Occipital lobe (tissue), 2 donors: Measurements from ENCODE around the gene ERC2. TPM values are rescaled to one million over a fixed set of nuclear protein-coding genes. Genes with fewer than 3 reads are reported as not detected.

ENCODE experiments used
- DNase-seq: peaks from one replicate; lab custom pipeline; 2025; lab: John Stamatoyannopoulos, UW
- total RNA-seq: library from RNA; depleted of rRNA; stranded (reverse); fragments of >200 nt; gene quantifications from one replicate; pipeline ENCODE4 v1.2.3, GENCODE V29; 2014

The ERC2 gene
- total RNA-seq, 1 donor from 2014 or later, result 59.7 TPM

GRCh38 chr3:56124546-56124945, 343.7 kb downstream of the ERC2 start:
- DNase-seq, result no peak

- DNase-seq, result no peak
Observed at GRCh38 chr3:56123487-56123886, 344.8 kb downstream of the ERC2 start.

GRCh38 chr3:56122911-56123310, 345.4 kb downstream of the ERC2 start:
- no peak for DNase-seq

- DNase-seq, result no peak
Observed at GRCh38 chr3:56121716-56122115, 346.6 kb downstream of the ERC2 start.

GRCh38 chr3:56119575-56120349, 348.5 kb downstream of the ERC2 start:
- DNase-seq, result no peak

- no peak for DNase-seq
Observed at GRCh38 chr3:56118968-56119367, 349.3 kb downstream of the ERC2 start.

- DNase-seq, result no peak
Observed at GRCh38 chr3:56115698-56116097, 352.6 kb downstream of the ERC2 start.

GRCh38 chr3:56115199-56115598, 353.1 kb downstream of the ERC2 start:
- DNase-seq, result no peak

GRCh38 chr3:56113908-56114307, 354.4 kb downstream of the ERC2 start:
- DNase-seq, result no peak

GRCh38 chr3:56113231-56113630, 355.0 kb downstream of the ERC2 start:
- no peak for DNase-seq

- DNase-seq, result no peak
Observed at GRCh38 chr3:56111606-56112304, 356.5 kb downstream of the ERC2 start.

- no peak for DNase-seq
Observed at GRCh38 chr3:56110886-56111285, 357.4 kb downstream of the ERC2 start.

GRCh38 chr3:56107157-56107556, 361.1 kb downstream of the ERC2 start:
- no peak for DNase-seq

GRCh38 chr3:56102032-56102431, 366.2 kb downstream of the ERC2 start:
- DNase-seq, result no peak

GRCh38 chr3:56101576-56101975, 366.7 kb downstream of the ERC2 start:
- DNase-seq, result no peak

- DNase-seq, result no peak
Observed at GRCh38 chr3:56096999-56097398, 371.3 kb downstream of the ERC2 start.

- no peak for DNase-seq
Observed at GRCh38 chr3:56094170-56094569, 374.1 kb downstream of the ERC2 start.

- no peak for DNase-seq
Observed at GRCh38 chr3:56089739-56090138, 378.5 kb downstream of the ERC2 start.

GRCh38 chr3:56087451-56088053, 380.7 kb downstream of the ERC2 start:
- no peak for DNase-seq

GRCh38 chr3:56086355-56086754, 381.9 kb downstream of the ERC2 start:
- DNase-seq, result no peak

GRCh38 chr3:56081246-56081645, 387.0 kb downstream of the ERC2 start:
- no peak for DNase-seq

GRCh38 chr3:56076746-56077145, 391.5 kb downstream of the ERC2 start:
- DNase-seq, result no peak

- no peak for DNase-seq
Observed at GRCh38 chr3:56075089-56075488, 393.2 kb downstream of the ERC2 start.
